Astrocyte (in vitro differentiated cells and primary cell): Measurements from ENCODE around the gene ST8SIA3.
"Not testable (repeated sequence)": the region's sequence is repeated elsewhere in the genome, so short reads cannot be mapped to it uniquely, and the experiment has no call there.

Experiments
- EZH2 ChIP-seq: IDR thresholded peaks from 2 replicates; pipeline ENCODE4 v1.6.1; 2012; ENCODE audit warnings: mild to moderate bottlenecking, low read length, inconsistent platforms; ENCODE audit not compliant: insufficient read depth
- TF ChIP-seq, protein P1 (sequence below): IDR thresholded peaks from 2 replicates; pipeline ENCODE4 v1.5.1; 2011; ENCODE audit warnings: low read depth, mild to moderate bottlenecking, inconsistent platforms, low read length, moderate library complexity; ENCODE audit not compliant: insufficient read depth

DNA sequence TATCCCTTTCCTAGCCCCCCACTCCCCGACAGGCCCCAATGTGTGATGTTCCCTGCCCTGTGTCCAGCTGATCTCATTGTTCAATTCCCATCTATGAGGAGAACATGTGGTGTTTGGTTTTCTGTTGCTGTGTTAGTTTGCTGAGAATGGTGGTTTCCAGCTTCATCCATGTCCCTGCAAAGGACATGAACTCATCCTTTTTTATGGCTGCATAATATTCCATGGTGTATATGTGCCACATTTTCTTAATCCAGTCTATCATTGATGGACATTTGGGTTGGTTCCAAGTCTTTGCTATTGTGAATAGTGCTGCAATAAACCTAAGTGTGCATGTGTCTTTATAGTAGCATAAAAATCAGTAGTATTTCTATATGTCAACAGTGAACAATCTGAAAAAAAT, 42.4 kb downstream of the ST8SIA3 start:
- TF ChIP-seq, protein P1, sequence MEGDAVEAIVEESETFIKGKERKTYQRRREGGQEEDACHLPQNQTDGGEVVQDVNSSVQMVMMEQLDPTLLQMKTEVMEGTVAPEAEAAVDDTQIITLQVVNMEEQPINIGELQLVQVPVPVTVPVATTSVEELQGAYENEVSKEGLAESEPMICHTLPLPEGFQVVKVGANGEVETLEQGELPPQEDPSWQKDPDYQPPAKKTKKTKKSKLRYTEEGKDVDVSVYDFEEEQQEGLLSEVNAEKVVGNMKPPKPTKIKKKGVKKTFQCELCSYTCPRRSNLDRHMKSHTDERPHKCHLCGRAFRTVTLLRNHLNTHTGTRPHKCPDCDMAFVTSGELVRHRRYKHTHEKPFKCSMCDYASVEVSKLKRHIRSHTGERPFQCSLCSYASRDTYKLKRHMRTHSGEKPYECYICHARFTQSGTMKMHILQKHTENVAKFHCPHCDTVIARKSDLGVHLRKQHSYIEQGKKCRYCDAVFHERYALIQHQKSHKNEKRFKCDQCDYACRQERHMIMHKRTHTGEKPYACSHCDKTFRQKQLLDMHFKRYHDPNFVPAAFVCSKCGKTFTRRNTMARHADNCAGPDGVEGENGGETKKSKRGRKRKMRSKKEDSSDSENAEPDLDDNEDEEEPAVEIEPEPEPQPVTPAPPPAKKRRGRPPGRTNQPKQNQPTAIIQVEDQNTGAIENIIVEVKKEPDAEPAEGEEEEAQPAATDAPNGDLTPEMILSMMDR = not testable (repeated sequence)
- not testable (repeated sequence) for TF ChIP-seq EZH2
